Nephron progenitor cell (in vitro differentiated cells): Measurements from ENCODE around the gene KRT27.

ENCODE experiments used
- DNase-seq: peaks from one replicate; pipeline ENCODE4 v3.0.0; 2021
- H3K27ac Mint-ChIP-seq: 2 replicates; pipeline ENCODE4 v1.8.0; 2021; ENCODE audit warnings: mild to moderate bottlenecking, moderate library complexity, mixed read lengths
- H3K27me3 Mint-ChIP-seq: 2 replicates; pipeline ENCODE4 v1.8.0; 2021; ENCODE audit warnings: mild to moderate bottlenecking, low read depth, mixed read lengths; ENCODE audit not compliant: poor library complexity
- H3K36me3 Mint-ChIP-seq: 2 replicates; pipeline ENCODE4 v1.8.0; 2021; ENCODE audit warnings: low read depth, mixed read lengths
- H3K4me1 Mint-ChIP-seq: 2 replicates; pipeline ENCODE4 v1.8.0; 2021; ENCODE audit warnings: mixed read lengths
- H3K4me3 Mint-ChIP-seq: 2 replicates; pipeline ENCODE4 v1.8.0; 2021; ENCODE audit warnings: mild to moderate bottlenecking, moderate library complexity, mixed read lengths
- H3K9me3 Mint-ChIP-seq: 2 replicates; pipeline ENCODE4 v1.8.0; 2021; ENCODE audit warnings: mild to moderate bottlenecking, moderate library complexity, mixed read lengths
- TF ChIP-seq, protein P1 (sequence below): fragments of 200-600 bp; sonication (generic); IDR thresholded peaks from 2 replicates; pipeline ENCODE4 v1.5.0; 2021; ENCODE audit warnings: antibody characterized with exemption

KRT27 gene

DNA sequence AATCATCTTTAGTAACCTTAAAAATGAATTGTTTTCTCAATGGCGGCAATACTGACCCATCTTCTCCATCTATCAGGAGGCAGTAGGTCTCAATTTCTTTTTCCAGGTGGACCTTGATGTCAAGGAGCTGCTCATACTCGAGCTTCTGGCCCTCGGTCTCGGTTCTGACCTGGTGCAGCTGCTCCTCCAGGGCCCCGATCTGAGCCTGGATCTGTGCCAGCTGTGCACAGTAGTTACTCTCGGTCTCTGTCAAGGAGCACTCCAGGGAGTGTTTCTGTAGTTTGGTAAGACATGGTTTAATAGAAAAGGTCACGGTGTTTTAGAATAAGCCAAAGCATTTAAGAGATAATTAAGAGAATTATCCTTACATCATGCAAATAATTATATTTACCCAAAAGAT, 4.9 kb downstream of the KRT27 start:
- H3K27ac Mint-ChIP-seq: no peak overlapping the region
- H3K4me1 Mint-ChIP-seq: peaks cover 7% of the 10 kb centered on the region
- TF ChIP-seq, protein P1, sequence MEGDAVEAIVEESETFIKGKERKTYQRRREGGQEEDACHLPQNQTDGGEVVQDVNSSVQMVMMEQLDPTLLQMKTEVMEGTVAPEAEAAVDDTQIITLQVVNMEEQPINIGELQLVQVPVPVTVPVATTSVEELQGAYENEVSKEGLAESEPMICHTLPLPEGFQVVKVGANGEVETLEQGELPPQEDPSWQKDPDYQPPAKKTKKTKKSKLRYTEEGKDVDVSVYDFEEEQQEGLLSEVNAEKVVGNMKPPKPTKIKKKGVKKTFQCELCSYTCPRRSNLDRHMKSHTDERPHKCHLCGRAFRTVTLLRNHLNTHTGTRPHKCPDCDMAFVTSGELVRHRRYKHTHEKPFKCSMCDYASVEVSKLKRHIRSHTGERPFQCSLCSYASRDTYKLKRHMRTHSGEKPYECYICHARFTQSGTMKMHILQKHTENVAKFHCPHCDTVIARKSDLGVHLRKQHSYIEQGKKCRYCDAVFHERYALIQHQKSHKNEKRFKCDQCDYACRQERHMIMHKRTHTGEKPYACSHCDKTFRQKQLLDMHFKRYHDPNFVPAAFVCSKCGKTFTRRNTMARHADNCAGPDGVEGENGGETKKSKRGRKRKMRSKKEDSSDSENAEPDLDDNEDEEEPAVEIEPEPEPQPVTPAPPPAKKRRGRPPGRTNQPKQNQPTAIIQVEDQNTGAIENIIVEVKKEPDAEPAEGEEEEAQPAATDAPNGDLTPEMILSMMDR: no peak
- H3K36me3 Mint-ChIP-seq: no peaks in the 10 kb centered on the region
- DNase-seq: no peak
- H3K9me3 Mint-ChIP-seq: no peaks in the 10 kb centered on the region
- peaks cover 25% of the 10 kb centered on the region for H3K27me3 Mint-ChIP-seq
- no peak overlapping the region for H3K4me3 Mint-ChIP-seq

DNA sequence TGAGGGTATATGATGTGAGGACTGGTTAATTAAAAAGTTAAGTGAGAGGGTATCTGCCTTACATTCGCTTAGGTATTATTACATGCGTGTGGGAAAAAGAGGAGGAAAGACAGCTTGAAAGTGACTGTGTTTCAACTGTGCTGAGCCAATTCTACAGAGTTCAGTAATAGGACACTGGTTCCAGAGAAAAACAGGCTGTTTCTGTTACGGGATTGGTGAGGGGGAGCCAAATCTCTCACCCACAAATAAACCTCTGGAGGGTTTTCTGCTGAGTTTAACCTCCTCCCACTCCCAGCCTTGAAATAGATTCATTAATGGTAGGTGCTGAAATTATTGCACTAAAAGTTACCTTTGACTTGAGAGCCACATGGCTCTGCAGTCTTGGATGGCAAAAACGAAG, 6.4 kb downstream of the KRT27 start:
- H3K36me3 Mint-ChIP-seq: no peaks in the 10 kb centered on the region
- H3K27ac Mint-ChIP-seq: no peak overlapping the region
- TF ChIP-seq, protein P1: no peak
- no peak overlapping the region for H3K4me3 Mint-ChIP-seq
- peaks cover 7% of the 10 kb centered on the region for H3K4me1 Mint-ChIP-seq
- H3K9me3 Mint-ChIP-seq: no peaks in the 10 kb centered on the region
- H3K27me3 Mint-ChIP-seq: peaks cover 24% of the 10 kb centered on the region
- DNase-seq: no peak

DNA sequence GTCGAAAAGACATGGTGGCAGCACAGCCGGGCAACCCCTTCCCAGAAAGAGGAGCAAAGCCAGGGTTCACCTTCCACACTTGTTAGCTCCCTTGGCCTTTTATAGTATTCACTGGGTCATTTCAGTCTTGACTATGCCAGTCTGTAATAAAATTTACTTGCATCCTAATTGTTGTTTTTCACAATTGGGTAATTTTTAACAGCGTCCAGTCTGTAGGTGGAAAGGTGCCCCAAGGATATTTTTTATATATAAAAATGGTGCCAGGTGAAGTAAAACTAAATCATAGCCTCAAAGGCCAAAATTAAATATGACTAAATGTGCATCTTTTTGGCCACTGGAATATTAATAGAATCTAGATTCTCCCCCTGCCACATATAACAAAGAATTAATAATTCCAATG, 10.2 kb downstream of the KRT27 start, which contains the start of gene KRT26:
KRT26 (minus strand) TSS at position 101 of the 400 bp plus-strand sequence; CDS start at position 13, 88 bp downstream.
- no peak for DNase-seq
- no peaks in the 10 kb centered on the region for H3K36me3 Mint-ChIP-seq
- H3K9me3 Mint-ChIP-seq: no peaks in the 10 kb centered on the region
- H3K4me3 Mint-ChIP-seq: no peak within 1 kb of the TSS
- peaks cover 19% of the 10 kb centered on the region for H3K27me3 Mint-ChIP-seq
- peaks cover 7% of the 10 kb centered on the region for H3K4me1 Mint-ChIP-seq
- TF ChIP-seq, protein P1: no peak
- H3K27ac Mint-ChIP-seq: no peak within 1 kb of the TSS

DNA sequence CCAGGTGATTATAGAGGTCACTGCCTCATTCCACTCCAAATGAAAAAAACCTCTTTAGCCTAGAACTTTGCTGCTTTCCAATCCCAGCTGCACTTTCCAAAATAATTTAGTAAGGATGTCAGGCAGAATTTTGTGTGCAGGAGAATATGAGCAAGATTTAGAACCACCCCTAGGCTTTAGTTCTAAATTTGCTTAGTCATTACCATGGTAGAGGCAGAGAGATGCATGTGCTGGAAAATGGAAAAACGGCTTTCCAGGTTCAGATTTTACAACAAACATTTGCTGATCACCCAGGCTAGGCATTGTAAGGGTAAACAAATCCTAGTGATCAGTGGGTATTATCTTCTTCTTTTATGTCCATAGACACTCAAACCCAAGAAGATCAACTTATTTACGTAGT, 16.7 kb downstream of the KRT27 start:
- Mint-ChIP-seq H3K36me3 (peaks cover under 1% of the 10 kb centered on the region), H3K4me3 (no peak overlapping the region), H3K27ac (no peak overlapping the region), H3K4me1 (no peaks in the 10 kb centered on the region), H3K27me3 (peaks cover 2% of the 10 kb centered on the region), H3K9me3 (peaks cover 41% of the 10 kb centered on the region)
- DNase-seq: no peak
- TF ChIP-seq, protein P1: no peak

DNA sequence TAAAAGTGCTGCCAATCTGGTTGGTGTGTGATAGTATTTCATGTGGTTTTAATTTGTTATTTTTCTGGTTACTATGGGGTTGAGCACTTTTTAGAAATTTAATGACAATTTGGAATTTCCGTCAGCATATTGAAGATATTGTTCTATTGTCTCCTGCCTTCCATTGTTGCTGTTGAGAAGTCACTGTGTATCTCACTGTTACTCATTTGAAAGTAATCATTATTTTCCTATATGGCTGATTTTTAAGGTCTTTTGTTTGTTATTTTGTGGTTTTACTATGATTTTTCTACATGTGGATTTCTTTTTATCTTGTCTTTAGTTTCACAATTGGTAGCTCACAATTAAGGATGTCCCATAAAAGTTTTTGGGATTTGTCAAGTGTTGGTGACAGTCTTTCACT, 18.6 kb downstream of the KRT27 start:
- no peak for DNase-seq
- no peak overlapping the region for H3K4me3 Mint-ChIP-seq
- TF ChIP-seq, protein P1: no peak
- H3K27ac Mint-ChIP-seq: no peak overlapping the region
- H3K9me3 Mint-ChIP-seq: peaks cover 60% of the 10 kb centered on the region
- no peaks in the 10 kb centered on the region for H3K4me1 Mint-ChIP-seq
- H3K36me3 Mint-ChIP-seq: peaks cover 4% of the 10 kb centered on the region
- peaks cover 2% of the 10 kb centered on the region for H3K27me3 Mint-ChIP-seq
